LNCaP clone FGC (cell line): ENCODE measurements around the gene ESPNL.

ENCODE experiments used
- DNase-seq: peaks from one replicate; pipeline ENCODE4 v3.0.0-alpha.2; 2011; ENCODE audit warnings: low read depth
- H3K4me3 ChIP-seq: 2 replicates; pipeline ENCODE4 v1.5.1; 2011; ENCODE audit warnings: mild to moderate bottlenecking, low read depth, low read length, control low read depth
- TF ChIP-seq, protein P1 (sequence below): IDR thresholded peaks from 2 replicates; pipeline ENCODE4 v1.5.1; 2012; ENCODE audit warnings: mild to moderate bottlenecking; ENCODE audit not compliant: control insufficient read depth, insufficient read depth; ENCODE audit errors: extremely low read depth

The ESPNL gene

GRCh38 chr2:238133499-238134392, 33.6 kb downstream of the ESPNL start:
- no peak for DNase-seq
- no peak overlapping the region for H3K4me3 ChIP-seq
- TF ChIP-seq, protein P1, sequence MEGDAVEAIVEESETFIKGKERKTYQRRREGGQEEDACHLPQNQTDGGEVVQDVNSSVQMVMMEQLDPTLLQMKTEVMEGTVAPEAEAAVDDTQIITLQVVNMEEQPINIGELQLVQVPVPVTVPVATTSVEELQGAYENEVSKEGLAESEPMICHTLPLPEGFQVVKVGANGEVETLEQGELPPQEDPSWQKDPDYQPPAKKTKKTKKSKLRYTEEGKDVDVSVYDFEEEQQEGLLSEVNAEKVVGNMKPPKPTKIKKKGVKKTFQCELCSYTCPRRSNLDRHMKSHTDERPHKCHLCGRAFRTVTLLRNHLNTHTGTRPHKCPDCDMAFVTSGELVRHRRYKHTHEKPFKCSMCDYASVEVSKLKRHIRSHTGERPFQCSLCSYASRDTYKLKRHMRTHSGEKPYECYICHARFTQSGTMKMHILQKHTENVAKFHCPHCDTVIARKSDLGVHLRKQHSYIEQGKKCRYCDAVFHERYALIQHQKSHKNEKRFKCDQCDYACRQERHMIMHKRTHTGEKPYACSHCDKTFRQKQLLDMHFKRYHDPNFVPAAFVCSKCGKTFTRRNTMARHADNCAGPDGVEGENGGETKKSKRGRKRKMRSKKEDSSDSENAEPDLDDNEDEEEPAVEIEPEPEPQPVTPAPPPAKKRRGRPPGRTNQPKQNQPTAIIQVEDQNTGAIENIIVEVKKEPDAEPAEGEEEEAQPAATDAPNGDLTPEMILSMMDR: no peak

GRCh38 chr2:238134393-238134785, 34.2 kb downstream of the ESPNL start:
- TF ChIP-seq, protein P1: no peak

GRCh38 chr2:238135601-238136150, 35.5 kb downstream of the ESPNL start:
- TF ChIP-seq, protein P1: no peak
- no peak for DNase-seq
- H3K4me3 ChIP-seq: no peak overlapping the region

More at GRCh38 chr2:238134393-238134785, 34.2 kb downstream of the ESPNL start:
- H3K4me3 ChIP-seq: no peak overlapping the region
- DNase-seq: no peak

DNA sequence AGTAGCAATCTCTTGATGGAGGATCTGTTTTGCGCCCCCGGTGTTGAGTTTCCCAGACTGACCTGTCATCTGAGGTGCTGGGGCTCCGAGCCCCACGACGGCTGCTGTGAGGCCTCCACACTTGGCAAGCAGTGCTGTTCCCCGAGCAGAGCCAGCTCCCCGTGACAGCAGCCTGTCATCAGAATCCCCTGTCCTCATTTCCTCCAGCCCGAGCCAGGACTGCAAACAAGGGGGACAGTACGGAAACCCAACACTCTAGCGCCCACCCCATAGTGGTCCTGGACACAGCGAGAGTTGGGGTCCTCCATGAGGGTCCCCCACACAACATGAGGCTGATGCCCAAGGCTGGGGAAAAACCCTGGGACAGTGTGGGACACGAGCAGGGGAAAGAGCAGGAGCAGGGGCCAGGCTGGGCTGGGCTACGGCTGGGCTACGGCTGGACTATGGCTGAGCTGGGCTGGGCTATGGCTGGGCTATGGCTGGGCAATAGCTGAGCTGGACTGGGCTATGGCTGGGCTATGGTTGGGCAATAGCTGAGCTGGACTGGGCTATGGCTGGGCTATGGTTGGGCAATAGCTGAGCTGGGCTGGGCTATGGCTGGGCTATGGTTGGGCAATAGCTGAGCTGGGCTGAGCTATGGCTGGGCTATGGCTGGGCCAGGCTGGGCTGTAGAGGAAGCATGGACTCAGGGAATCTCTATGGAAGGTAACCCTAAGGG, 36.8 kb downstream of the ESPNL start:
- H3K4me3 ChIP-seq: no peak overlapping the region
- DNase-seq: no peak
- TF ChIP-seq, protein P1: no peak

GRCh38 chr2:238137885-238138284, 37.7 kb downstream of the ESPNL start:
- no peak for DNase-seq
- TF ChIP-seq, protein P1: no peak
- no peak overlapping the region for H3K4me3 ChIP-seq

GRCh38 chr2:238138331-238139195, 38.4 kb downstream of the ESPNL start, which contains the start of gene KLHL30:
TSS of gene KLHL30 (plus strand) at chr2:238138668. CDS start at chr2:238140755, 2,087 bp downstream.
- no peak within 1 kb of the TSS for H3K4me3 ChIP-seq
- DNase-seq: no peak
- TF ChIP-seq, protein P1: no peak
